Activated CD8-positive, alpha-beta memory T cell treated with anti-CD3 and anti-CD28 coated beads, Interleukin-2, amount 50 U/mL, for 24 hours (primary cell): ENCODE measurements around the gene PLEKHB2.
"Not testable (repeated sequence)": the region's sequence is repeated elsewhere in the genome, so short reads cannot be mapped to it uniquely, and the experiment has no call there.

Experiments
- DNase-seq: peaks from one replicate; pipeline ENCODE4 v3.0.0-alpha.2; 2020; ENCODE audit errors: extremely low read depth

Gene PLEKHB2

DNA sequence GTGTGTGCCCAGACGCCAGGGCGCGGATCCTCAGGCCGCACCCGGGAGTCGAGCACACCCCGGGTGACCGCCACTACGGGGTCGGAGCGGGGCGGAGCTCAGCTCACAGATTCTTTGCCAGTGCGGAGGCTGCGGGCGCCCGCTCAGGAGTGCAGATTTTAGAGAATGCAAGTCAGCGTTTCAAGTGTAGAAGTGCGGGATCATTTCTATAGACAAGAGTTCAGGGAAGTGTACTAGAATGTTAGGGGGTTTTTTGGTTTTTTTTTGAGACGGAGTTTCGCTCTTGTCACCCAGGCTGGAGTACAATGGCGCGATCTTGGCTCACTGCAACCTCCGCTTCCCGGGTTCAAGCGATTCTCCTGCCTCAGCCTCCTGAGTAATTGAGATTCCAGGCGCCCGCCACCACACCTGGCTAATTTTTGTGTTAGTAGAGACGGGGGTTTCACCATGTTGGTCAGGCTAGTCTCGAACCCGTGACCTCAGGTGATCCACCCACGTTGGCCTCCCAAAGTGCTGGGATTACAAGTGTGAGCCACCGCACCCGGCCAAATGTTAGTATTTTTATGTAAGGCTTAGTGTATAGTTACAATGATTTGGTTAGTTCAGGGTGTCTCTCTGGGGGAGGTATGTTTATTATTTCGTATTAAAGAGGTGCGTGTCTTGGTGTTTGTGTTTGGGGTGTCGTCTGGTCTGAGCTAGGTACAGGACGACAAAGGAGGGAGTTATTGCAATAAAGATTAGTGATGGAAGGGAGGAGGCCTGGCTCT, 11.3 kb upstream of the PLEKHB2 start:
- no peak for DNase-seq

DNA sequence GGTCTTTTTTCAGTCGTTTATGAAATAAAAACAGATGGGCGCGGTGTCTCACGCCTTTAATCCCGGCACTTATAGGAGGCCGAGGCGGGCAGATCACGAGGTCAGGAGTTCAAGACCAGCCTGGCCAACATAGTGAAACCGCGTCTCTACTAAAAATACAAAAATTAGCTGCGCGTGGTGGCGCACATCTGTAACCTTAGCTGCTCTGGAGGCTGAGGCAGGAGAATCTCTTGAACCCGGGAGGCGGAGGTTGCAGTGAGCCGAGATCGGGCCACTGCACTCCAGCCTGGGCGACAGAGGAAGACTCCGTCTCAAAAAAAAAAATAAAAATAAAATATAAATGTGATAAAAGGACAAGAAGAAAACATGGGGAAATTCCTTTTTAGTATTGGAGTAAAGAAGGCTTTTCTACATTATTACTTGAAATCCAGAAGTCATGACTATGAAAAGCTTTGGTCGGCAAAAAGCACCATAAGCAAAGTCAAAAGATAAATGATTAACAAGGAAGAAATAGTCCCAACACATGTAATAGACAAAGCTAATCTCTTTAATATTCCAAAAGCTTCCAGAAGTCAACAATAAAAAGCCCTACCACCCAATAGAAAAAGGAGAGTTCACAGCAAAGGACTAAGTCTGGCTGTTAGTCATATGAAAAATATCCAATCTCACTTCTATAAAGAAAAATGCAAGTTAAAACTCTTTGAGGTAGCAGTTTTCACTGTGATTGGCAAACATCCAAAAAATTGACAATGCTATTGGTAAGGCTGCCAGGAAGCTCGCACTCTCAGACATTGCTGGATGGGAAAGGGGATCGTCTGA, 10.5 kb upstream of the PLEKHB2 start:
- no peak for DNase-seq

DNA sequence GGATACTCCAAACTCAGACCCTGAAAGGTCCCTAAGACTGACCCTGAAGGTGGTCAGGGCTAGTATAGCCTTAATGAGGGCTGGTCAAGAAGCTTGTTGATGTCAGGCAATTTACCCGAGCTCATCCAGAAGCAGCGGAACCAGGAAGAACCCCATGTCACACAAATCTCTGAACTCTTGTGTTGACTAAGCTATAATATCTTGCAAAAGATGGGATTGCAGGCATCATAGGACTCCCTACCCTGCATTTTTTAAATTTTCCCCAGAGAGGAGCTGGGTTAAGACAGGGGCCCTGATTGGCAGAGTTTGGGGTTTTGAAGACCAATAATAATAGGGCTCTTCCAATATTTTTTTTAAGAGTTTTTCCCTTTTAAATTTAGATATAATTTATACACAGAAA, 2.0 kb upstream of the PLEKHB2 start:
- DNase-seq = no peak

DNA sequence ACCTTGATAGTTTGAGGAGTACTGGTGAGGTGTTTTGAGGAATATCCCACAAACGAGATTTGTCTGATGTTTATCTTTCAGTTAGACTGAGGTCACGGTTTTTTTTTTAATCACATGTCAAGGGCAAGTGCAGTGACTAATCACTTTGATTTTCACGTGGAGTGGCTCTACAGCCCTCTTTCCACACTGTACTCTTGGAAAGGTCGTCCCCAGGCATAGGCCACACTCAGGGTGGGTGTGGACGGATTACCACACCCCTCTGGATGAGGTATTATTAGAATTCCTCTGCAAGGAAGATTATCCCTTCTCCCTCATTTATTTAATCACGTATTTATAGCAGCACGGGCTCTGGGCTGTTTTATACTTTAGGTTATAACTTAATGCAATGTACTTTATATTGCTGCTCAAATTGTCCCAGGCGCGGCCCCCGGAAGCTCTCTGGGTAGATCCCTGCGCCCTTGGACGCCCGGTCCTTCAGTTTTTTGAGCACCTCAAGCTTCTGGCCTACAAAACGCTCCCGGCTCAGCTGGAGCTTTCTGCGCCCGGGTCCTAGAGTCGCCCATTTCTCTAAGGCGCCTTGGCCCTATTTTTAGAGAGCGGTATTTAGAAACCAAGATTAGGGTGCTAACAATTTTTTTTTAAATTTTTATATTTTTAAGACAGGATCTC, 515 bp upstream of the PLEKHB2 start:
- DNase-seq = no peak

DNA sequence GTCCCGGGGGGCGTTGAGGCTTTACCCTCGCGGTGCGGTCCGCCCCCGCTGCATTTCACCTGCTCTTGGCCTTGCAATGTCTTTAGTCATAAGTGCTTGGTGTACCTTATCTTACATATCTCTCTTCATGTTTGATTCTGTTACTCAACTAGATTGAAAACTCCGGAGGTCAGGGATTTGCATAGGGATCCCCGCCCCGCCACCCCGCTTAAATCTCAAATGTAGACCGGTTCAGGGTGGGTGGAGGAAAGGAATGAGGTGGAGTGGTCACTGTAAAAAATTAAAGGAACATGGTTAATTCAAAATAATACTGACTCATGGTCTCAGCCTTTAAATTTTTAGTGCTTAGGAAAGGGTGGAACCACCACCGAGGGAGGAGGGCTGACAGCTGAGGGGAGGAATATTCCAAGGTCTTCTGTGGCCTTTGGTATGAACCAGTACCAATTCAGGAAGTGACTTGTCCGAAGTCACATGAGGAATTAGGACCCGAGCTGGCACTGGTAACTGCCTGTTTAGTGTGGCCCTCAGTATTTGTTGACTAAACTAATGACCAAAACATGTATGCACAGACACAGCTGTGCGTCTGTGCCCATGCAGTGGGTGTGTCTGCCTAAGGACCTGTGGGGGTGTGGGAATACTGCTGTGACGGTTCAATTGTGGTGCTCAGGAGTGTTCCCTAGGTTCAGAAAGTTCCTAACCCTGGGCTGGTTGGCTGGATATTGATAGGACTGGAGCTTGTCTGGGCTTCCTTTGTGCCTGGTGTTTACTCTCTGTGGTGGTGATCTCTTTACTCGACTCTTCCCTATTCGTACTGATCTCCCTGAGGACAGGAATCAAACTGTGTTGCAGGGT, 1.0 kb downstream of the PLEKHB2 start:
- no peak for DNase-seq

DNA sequence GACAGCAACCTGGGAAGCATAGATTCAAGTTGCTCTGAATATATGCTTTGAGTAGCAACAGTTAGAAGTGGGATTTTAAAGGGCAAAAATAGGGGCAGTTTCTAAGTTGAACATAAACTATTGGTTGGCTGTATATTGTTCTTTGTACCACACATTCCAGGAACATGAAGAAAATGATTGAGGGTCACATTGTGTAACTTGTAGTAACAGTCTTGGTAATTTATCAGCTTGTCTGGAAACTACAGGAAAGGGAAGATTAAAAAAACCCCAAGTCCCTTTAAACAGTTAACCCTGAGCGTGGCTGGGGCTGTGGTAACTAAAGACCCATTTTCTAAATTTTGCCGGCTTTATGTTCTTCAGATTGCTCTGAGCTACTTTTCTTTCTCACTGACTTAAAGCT, 7.4 kb downstream of the PLEKHB2 start:
- DNase-seq = no peak

DNA sequence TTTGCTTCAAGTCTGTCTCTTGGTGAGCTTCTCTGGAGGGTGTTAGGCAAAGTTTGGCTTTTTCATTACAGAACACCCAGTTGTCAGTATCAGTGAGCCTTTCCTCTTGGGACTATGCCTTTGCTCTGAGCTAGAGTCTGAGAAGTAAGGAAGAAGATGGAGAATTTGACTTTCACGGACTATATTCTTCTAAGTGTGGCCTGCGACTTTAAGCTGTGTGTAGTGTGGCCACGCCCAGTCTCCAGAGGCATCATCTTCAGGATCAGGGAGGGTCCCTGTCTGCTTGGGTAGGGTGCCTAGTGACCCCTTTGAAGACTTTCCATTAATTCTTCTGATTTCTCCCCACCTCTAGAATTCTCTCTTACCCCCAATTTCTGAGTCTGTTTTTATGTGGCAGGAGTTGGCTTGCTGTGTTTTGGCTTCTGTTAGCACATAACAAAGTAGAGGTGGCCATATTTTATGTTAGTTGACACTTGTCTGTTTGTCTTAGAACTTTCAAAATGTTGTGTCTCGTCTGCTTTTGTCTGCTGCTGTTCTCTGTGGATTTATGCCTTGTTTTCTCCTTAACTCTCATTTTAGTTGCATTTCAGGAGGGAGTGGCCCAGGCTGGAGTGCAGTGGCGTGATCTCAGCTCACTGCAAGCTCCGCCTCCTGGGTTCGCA, 8.6 kb downstream of the PLEKHB2 start:
- DNase-seq = no peak

DNA sequence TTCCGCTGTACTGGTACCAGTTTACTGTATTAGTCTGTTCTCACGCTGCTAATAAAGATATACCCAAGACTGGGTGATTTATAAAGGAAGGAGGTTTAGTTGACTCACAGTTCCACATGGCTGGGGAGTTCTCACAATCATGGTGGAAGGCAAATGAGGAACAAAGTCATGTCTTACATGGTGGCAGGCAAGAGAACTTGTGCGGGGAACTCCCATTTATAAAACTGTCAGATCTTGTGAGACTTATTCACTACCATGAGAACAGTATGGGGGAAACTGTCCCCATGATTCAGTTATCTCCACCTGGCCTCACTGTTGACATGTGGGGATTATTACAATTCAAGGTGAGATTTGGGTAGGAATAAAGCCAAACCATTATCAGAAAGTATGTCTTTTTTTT, 9.8 kb downstream of the PLEKHB2 start:
- not testable (repeated sequence) for DNase-seq

DNA sequence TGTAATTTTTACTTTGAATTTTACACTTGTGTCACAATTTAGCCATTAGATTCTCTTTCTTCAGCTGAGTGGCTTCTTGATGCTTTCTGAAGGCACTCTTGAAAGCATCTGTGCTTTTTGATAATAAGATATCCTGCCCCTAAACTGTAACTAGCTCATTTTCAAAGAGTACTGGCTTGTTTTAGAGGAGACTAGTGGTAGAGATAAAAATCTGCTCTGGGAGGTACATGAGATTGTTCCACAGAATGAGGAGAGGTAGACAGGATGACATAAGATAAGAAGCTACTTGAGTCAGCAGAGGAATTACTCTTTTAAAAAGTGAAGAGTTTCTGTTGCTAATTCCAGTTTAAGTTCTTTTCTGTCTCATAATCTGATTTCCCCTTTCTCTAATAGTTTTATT, 10.6 kb downstream of the PLEKHB2 start:
- DNase-seq = no peak

DNA sequence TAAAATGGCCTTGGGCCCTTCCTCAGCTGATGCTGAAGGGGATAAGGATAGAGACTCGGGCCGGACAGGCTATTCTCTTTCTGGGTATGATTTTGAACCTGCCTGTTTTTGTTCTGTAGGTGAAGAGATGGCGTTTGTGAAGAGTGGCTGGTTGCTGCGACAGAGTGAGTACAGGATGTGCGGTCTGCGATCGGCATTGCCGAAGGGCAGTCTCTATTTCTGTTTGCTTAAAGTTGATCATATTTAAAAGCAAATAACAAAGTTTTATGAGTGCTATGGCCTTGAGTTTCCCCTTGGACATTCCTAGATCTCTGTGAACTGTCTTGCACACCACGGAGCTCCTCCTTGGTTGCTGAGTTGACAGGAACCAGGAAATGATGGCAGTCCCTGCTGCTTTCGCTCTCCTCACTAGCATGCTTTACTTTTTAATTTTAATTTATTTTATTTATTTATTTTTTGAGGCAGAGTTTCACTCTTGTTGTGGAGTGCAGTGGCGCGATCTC, 15.7 kb downstream of the PLEKHB2 start:
- no peak for DNase-seq

DNA sequence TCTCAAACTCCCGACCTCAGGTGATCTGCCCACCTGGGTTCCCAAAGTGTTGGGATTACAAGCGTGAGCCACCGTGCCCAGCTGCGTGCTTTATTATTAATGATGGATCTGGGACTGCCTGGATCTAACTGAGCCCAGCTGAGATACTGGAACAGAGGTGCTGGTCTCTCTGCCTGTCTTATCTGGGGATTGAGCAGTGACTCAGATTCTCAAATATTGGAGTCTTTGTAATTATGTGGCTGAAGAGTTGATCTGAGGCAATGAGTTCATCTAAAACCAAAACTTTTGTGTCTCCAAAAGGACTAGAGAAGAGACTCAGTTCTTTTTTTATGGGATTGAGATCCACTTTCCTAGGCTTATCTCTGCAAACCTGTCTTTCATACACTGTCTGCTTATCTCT, 16.3 kb downstream of the PLEKHB2 start:
- DNase-seq = no peak

DNA sequence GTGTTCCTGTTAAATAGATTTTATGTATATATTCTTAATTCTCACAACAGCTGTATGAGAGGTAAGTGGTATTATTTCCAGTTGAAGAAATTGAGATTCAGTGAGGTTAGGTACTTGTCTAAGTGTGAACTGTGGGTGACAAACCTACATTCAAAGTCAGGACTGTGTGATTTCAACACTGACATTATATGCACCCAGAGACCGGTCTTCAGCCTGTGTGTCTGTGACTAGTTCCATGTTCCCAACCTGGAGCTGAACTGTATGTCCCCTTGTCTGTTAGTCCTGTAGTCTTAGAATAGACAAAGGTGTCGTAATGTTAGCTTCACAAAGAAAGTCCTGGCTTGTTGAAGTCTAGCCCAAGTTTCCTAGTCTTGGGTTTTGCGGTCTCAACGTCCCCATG, 17.4 kb downstream of the PLEKHB2 start:
- no peak for DNase-seq

DNA sequence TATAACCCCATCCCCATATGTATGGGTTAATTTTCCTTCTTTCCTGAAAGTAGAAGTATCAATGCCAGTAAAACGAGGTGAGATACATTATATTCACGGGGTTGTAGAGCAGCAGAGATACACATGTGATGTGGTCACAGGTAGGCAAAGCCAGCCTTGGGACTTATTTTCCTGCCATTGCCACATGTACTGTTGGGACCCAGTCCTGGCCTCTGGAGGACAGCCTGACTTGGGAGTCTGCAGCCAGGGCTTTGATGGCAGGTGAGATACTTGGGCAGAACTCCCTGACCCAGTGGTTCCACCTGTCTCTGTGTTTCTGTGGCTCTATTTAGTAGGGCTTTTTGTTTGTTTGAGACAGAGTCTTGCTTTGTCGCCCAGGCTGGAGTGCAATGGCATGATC, 18.1 kb downstream of the PLEKHB2 start:
- DNase-seq = no peak

DNA sequence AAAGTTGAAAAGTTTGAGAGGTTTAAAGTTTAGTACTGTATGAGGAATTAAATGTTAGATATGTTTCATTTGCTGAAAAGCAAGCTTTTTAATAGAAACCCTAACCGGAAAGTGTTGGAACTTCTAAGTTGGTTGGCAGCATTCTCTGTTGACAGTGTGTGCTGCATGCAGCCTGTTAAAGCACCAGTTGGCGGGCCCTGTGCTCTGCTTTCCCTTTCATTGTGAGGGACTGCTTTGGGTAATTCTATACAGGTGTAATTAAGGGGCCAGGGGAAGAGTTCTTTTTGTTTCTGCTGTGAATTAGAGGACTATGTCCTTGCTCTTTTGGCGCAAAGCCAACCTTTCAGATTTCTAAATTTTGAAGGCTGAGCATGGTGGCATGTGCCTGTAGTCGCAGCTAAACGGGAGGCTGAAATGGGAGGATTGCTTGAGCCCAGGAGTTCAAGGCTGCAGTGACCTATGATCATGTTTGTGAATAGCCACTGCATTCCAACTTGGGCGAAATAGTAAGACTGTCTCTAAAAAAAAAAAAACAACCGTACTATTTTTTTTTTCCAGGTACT, 20.1 kb downstream of the PLEKHB2 start:
- DNase-seq = no peak

DNA sequence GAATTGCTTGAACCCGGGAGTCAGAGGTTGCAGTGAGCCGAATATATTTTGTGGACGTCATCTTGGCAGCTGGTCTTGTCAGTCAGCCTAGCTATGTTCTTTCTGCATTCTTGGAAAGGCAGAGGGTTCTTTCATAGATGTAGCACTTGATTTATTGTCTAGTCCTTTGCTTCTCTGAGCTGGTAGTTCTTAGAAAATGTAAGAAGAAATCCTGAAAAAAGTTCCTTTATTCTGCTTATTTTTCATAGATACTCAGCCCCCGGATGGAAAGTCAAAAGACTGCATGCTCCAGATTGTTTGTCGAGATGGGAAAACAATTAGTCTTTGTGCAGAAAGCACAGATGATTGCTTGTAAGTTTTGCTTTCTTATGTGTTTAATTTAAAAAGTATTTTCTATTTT, 21.3 kb downstream of the PLEKHB2 start:
- no peak for DNase-seq

DNA sequence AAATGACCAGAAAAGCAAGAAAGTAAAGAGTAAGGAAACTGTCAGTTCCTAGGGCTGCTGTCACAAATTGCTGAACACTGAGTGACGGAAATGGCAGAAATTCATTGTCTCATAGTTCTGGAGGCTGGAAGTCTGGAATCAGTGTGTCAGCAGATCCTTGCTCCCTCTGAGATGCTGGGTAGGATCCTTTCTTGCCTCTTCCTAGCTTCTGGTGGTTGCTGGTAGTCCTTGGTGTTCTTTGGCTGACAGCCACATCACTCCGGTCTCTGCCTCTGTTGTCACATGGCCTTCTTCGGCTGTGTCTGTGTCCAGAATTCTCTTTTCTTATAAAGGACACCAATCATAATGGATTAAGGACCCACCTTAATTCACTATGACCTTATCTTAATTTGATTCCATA, 21.9 kb downstream of the PLEKHB2 start:
- DNase-seq = no peak

DNA sequence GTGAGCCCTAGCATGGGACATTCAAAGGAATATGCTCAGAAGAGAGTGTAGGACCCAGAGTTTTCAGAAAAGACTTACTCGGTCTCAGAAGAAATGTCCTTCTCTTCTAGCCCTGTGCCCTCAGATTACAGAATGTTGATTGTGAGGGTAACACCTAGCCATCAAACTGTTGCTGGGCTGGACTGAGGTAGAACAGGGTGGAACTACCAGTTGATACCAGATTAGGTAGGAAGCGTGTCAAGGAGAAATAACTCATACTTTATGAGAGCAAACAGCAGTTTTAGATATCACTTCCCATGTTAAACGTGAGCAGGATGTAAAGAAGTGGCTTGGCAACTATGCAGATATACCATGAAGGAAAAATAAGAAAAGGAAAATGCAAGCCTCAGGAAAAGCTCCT, 22.8 kb downstream of the PLEKHB2 start:
- DNase-seq = no peak

DNA sequence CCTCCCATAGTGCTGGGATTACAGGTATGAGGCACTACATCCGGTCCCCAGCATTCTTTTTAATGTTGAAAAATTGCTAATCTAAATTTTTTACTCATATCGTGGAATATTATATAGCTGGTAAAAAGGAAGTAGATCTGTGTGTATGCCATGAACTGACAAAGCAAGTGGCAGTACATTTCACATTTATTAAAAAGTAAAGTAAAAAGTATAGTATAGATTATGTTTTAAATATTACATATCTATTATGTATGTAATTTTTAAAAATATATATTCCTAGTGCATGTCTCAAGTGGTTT, 25.1 kb downstream of the PLEKHB2 start:
- DNase-seq = no peak

DNA sequence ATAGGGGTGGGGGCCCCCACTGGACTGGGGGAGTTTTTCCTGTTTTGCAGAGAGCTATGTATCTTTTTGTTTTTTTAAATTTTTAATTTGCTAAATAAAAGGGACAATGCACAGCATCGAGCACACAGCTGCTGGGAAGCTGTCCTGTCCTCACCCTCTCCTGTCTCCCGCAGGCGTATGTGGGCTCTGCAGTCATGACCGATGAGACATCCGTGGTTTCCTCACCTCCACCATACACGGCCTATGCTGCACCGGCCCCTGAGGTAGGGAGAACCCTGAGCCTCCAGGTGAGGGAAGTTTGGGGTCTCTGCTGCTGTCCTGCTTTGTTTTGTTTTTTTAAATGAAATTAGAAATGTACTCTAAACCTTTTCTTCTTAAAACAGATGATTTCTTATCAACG, 27.6 kb downstream of the PLEKHB2 start:
- DNase-seq = no peak

DNA sequence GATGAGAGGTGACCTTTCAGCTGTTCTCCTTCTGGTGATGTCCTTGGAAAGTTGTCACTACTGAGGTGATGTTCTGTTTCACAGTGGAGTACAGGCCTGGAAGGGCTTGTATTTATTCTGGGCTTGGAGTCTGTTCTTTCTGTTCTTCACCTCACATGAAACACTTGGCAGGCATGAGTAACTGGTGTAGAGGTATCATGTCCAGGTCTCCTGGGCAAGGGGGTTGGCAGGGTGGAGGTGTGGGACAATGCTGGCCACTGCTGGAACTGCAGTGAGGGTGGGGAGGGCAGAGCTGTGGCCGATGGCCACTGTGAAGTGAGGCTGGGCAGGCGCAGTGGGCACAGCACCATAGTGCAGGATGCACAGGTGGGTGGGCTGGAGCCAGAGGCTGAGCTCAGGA, 35.4 kb downstream of the PLEKHB2 start:
- DNase-seq = no peak

DNA sequence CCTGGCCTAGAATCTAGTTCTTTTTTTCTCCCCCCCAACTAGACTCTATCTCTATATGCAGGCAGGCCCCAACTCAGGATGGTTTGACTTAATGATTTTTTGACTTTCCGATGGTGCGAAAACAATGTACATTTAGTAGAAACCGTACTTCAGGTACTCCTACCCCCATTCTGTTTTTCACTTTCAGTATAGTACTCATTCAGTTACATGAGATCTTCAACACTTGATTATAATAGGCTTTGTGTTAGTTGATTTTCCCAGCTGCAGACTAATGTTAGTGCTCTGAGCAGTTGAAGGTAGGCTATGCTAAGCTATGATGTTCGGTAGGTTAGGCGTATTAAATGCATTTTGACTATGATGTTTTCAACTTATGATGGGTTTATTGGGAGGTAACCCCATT, 37.7 kb downstream of the PLEKHB2 start:
- DNase-seq = no peak
